Muscle layer of duodenum (tissue), 2 donors: ENCODE measurements around the gene HOXD8.

ENCODE experiments used
- H3K27ac ChIP-seq: one replicate; pipeline ENCODE4 v1.7.0; 2013; ENCODE audit warnings: mild to moderate bottlenecking, low read length
- H3K27me3 ChIP-seq: one replicate; pipeline ENCODE4 v1.7.0; 2013; ENCODE audit warnings: low read depth, mild to moderate bottlenecking, control low read depth, low read length
- H3K36me3 ChIP-seq, 2 donors: one replicate each; pipeline ENCODE4 v1.7.0; 2013; ENCODE audit warnings: low read length in 2 of 2, control low read depth in 1 of 2, mild to moderate bottlenecking in 1 of 2; ENCODE audit not compliant: insufficient read depth in 2 of 2, control insufficient read depth in 1 of 2
- H3K4me1 ChIP-seq, 2 donors: one replicate each; pipeline ENCODE4 v1.7.0; 2013; ENCODE audit warnings: low read length in 2 of 2, mild to moderate bottlenecking in 2 of 2, control low read depth in 1 of 2, moderate library complexity in 1 of 2; ENCODE audit not compliant: insufficient read depth in 2 of 2, control insufficient read depth in 1 of 2
- H3K4me3 ChIP-seq, 2 donors: one replicate each; pipeline ENCODE4 v1.7.0; 2013; ENCODE audit warnings: low read length in 2 of 2, low read depth in 1 of 2, mild to moderate bottlenecking in 1 of 2
- H3K9me3 ChIP-seq, 2 donors: one replicate each; pipeline ENCODE4 v1.7.0; 2013; ENCODE audit warnings: low read length in 2 of 2, control low read depth in 1 of 2, mild to moderate bottlenecking in 1 of 2; ENCODE audit not compliant: control insufficient read depth in 1 of 2
- donor health status: healthy.

HOXD8 gene

GRCh38 chr2:176162911-176163671 is 33.6 kb downstream of the HOXD8 start:
- Histone ChIP-seq H3K36me3 (no peaks in the 10 kb centered on the region), H3K27me3 (peaks cover 67% of the 10 kb centered on the region), H3K4me1 (peaks cover 0 to 38% of the 10 kb centered on the region in 2 donors), H3K27ac (no peak overlapping the region), H3K9me3 (no peaks in the 10 kb centered on the region), H3K4me3 (no peak overlapping the region)

- peaks cover 0 to 37% of the 10 kb centered on the region in 2 donors for H3K4me1 ChIP-seq
- H3K9me3 ChIP-seq = no peaks in the 10 kb centered on the region
- no peak overlapping the region for H3K4me3 ChIP-seq
- H3K27me3 ChIP-seq = peaks cover 67% of the 10 kb centered on the region
- no peak overlapping the region for H3K27ac ChIP-seq
- H3K36me3 ChIP-seq = no peaks in the 10 kb centered on the region
Observed at GRCh38 chr2:176163672-176164056, 34.2 kb downstream of the HOXD8 start.

- Histone ChIP-seq H3K36me3 (no peaks in the 10 kb centered on the region), H3K4me3 (no peak overlapping the region), H3K4me1 (peaks cover 0 to 33% of the 10 kb centered on the region in 2 donors), H3K27ac (no peak overlapping the region), H3K9me3 (no peaks in the 10 kb centered on the region), H3K27me3 (peaks cover 67% of the 10 kb centered on the region)
Observed at GRCh38 chr2:176164201-176164600, 34.7 kb downstream of the HOXD8 start.

- peaks cover 0 to 28% of the 10 kb centered on the region in 2 donors for H3K4me1 ChIP-seq
- H3K36me3 ChIP-seq = no peaks in the 10 kb centered on the region
- H3K4me3 ChIP-seq = peak overlapping the region in 1 of 2 donors; percentile 7
- H3K27ac ChIP-seq = no peak overlapping the region
- H3K27me3 ChIP-seq = peaks cover 62% of the 10 kb centered on the region
- no peaks in the 10 kb centered on the region for H3K9me3 ChIP-seq
Observed at GRCh38 chr2:176164611-176165369, 35.3 kb downstream of the HOXD8 start.

GRCh38 chr2:176165370-176166050 is 36.0 kb downstream of the HOXD8 start:
- Histone ChIP-seq H3K4me1 (peaks cover 0 to 20% of the 10 kb centered on the region in 2 donors), H3K27me3 (peaks cover 55% of the 10 kb centered on the region), H3K27ac (no peak overlapping the region), H3K9me3 (no peaks in the 10 kb centered on the region), H3K4me3 (peak overlapping the region in 1 of 2 donors; percentile 7), H3K36me3 (no peaks in the 10 kb centered on the region)

- Histone ChIP-seq H3K27ac (no peak overlapping the region), H3K4me1 (peaks cover 0 to 17% of the 10 kb centered on the region in 2 donors), H3K9me3 (no peaks in the 10 kb centered on the region), H3K4me3 (no peak overlapping the region), H3K36me3 (no peaks in the 10 kb centered on the region), H3K27me3 (peaks cover 51% of the 10 kb centered on the region)
Observed at GRCh38 chr2:176166272-176166671, 36.8 kb downstream of the HOXD8 start.

- Histone ChIP-seq H3K9me3 (no peaks in the 10 kb centered on the region), H3K4me3 (no peak overlapping the region), H3K36me3 (no peaks in the 10 kb centered on the region), H3K27ac (no peak overlapping the region), H3K27me3 (peaks cover 41% of the 10 kb centered on the region), H3K4me1 (peaks cover 0 to 23% of the 10 kb centered on the region in 2 donors)
Observed at GRCh38 chr2:176167398-176167797, 37.9 kb downstream of the HOXD8 start.

- peaks cover 0 to 23% of the 10 kb centered on the region in 2 donors for H3K4me1 ChIP-seq
- no peaks in the 10 kb centered on the region for H3K9me3 ChIP-seq
- peaks cover 43% of the 10 kb centered on the region for H3K27me3 ChIP-seq
- no peak overlapping the region for H3K27ac ChIP-seq
- H3K36me3 ChIP-seq = no peaks in the 10 kb centered on the region
- H3K4me3 ChIP-seq = no peak overlapping the region
Observed at GRCh38 chr2:176169181-176169580, 39.7 kb downstream of the HOXD8 start.

- H3K36me3 ChIP-seq = no peaks in the 10 kb centered on the region
- no peaks in the 10 kb centered on the region for H3K9me3 ChIP-seq
- no peak overlapping the region for H3K4me3 ChIP-seq
- peaks cover 38% of the 10 kb centered on the region for H3K27me3 ChIP-seq
- H3K27ac ChIP-seq = no peak overlapping the region
- peaks cover 0 to 21% of the 10 kb centered on the region in 2 donors for H3K4me1 ChIP-seq
Observed at GRCh38 chr2:176169711-176170110, 40.2 kb downstream of the HOXD8 start.

- H3K4me1 ChIP-seq = peaks cover 0 to 12% of the 10 kb centered on the region in 2 donors
- H3K36me3 ChIP-seq = no peaks in the 10 kb centered on the region
- H3K27me3 ChIP-seq = peaks cover 37% of the 10 kb centered on the region
- no peak overlapping the region for H3K27ac ChIP-seq
- H3K9me3 ChIP-seq = no peaks in the 10 kb centered on the region
- H3K4me3 ChIP-seq = no peak overlapping the region
Observed at GRCh38 chr2:176170602-176171305, 41.2 kb downstream of the HOXD8 start.
